AG10803 (cell line): ENCODE measurements around the gene KCNK6.
"Not testable (repeated sequence)": the region's sequence is repeated elsewhere in the genome, so short reads cannot be mapped to it uniquely, and the experiment has no call there.

Experiments
- DNase-seq: peaks from one replicate; pipeline ENCODE4 v3.0.0; 2010; ENCODE audit warnings: low read depth
- H3K4me3 ChIP-seq: 2 replicates; pipeline ENCODE4 v1.5.1; 2011; ENCODE audit warnings: mild to moderate bottlenecking, low read length, control low read depth
- TF ChIP-seq, protein P1 (sequence below): conservative IDR thresholded peaks from 2 replicates; pipeline ENCODE4 v1.5.1; 2011; ENCODE audit warnings: mild to moderate bottlenecking, low read length, control low read depth, inconsistent platforms

KCNK6 gene

GRCh38 chr19:38361633-38362075 lies 42.0 kb downstream of the KCNK6 start:
- DNase-seq: peak; percentile 51
- TF ChIP-seq, protein P1, sequence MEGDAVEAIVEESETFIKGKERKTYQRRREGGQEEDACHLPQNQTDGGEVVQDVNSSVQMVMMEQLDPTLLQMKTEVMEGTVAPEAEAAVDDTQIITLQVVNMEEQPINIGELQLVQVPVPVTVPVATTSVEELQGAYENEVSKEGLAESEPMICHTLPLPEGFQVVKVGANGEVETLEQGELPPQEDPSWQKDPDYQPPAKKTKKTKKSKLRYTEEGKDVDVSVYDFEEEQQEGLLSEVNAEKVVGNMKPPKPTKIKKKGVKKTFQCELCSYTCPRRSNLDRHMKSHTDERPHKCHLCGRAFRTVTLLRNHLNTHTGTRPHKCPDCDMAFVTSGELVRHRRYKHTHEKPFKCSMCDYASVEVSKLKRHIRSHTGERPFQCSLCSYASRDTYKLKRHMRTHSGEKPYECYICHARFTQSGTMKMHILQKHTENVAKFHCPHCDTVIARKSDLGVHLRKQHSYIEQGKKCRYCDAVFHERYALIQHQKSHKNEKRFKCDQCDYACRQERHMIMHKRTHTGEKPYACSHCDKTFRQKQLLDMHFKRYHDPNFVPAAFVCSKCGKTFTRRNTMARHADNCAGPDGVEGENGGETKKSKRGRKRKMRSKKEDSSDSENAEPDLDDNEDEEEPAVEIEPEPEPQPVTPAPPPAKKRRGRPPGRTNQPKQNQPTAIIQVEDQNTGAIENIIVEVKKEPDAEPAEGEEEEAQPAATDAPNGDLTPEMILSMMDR: peak; percentile 16; the same call in 1 of the 2 replicates
- H3K4me3 ChIP-seq: peak overlapping the region; percentile 66

- peak overlapping the region; percentile 66 for H3K4me3 ChIP-seq
- DNase-seq: peak; percentile 58
- TF ChIP-seq, protein P1: no peak
These were observed 42.7 kb downstream of the KCNK6 start for GRCh38 chr19:38362076-38362945.

- H3K4me3 ChIP-seq: peak overlapping the region; percentile 66
- DNase-seq: not testable (repeated sequence)
These were observed 43.5 kb downstream of the KCNK6 start for GRCh38 chr19:38362946-38363688.

DNA sequence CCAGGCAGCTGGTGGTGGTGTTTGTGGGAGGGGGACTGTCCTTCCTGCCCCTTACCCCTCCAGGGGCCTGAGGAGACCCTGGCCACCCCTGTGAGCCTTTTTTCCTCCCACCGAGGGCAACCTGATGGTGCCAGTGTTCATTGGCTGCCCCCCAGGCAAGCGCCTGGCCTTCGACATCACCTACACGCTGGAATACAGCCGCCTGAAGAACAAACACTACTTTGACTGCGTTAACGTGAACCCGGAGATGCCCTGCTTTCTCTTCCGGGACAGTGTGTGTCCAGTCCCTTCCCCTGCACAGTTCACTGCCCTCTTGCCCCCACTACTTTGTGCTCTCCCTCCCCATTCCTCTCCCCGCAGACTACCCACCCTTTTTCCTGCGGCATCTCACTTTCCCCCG lies 47.4 kb downstream of the KCNK6 start:
- DNase-seq: no peak
- no peak overlapping the region for H3K4me3 ChIP-seq
- TF ChIP-seq, protein P1: no peak

GRCh38 chr19:38369584-38369983 lies 49.9 kb downstream of the KCNK6 start:
- no peak for DNase-seq
- TF ChIP-seq, protein P1: no peak
- H3K4me3 ChIP-seq: no peak overlapping the region

GRCh38 chr19:38370299-38370698 lies 50.7 kb downstream of the KCNK6 start:
- no peak overlapping the region for H3K4me3 ChIP-seq
- TF ChIP-seq, protein P1: no peak
- DNase-seq: no peak

GRCh38 chr19:38371081-38371480 lies 51.4 kb downstream of the KCNK6 start:
- no peak overlapping the region for H3K4me3 ChIP-seq
- no peak for DNase-seq
- TF ChIP-seq, protein P1: no peak
